H1 (cell line): ENCODE results near the gene GATD1. TPM values are rescaled to one million over a fixed set of nuclear protein-coding genes. Genes with fewer than 3 reads are reported as not detected.

Experiments used
- CTCF ChIA-PET: fragments of 300-600 bp; sonication (Branson Sonifier 250); formaldehyde crosslinking; loops from one replicate; lab custom pipeline; 2021; ENCODE audit not compliant: partially characterized antibody; lab: Charles Lee
- POLR2A ChIA-PET: fragments of 300-600 bp; sonication (Branson Sonifier 250); formaldehyde crosslinking; loops from one replicate; lab custom pipeline; 2021; ENCODE audit warnings: inconsistent platforms; ENCODE audit not compliant: partially characterized antibody; lab: Charles Lee
- DNase-seq, 2 experiments: peaks; one replicate each; pipeline versions ENCODE4 v3.0.0 to v3.0.0-alpha.2; 2010 to 2022; ENCODE audit warnings: low spot score in 2 of 2, low read depth in 1 of 2, mixed read lengths in 1 of 2
- FAIRE-seq: peaks from 2 replicates; lab custom pipeline; 2011; peaks lifted over from hg19 to GRCh38; lab: Jason Lieb, UNC
- H2AFZ ChIP-seq: 2 replicates; pipeline ENCODE4 v1.8.1; 2012; ENCODE audit warnings: low read length, inconsistent platforms
- H2AK5ac ChIP-seq: 2 replicates; pipeline ENCODE4 v1.6.1; 2013; ENCODE audit warnings: low read depth, low read length
- H2BK120ac ChIP-seq: replicated peaks from 2 replicates; pipeline ENCODE3; 2013; ENCODE audit warnings: low read depth, low read length, inconsistent platforms
- H2BK12ac ChIP-seq: 2 replicates; pipeline ENCODE4 v1.6.1; 2013; ENCODE audit warnings: low read depth, low read length
- H2BK15ac ChIP-seq: 2 replicates; pipeline ENCODE4 v1.6.1; 2013; ENCODE audit warnings: low read length
- H2BK20ac ChIP-seq: 2 replicates; pipeline ENCODE4 v1.6.1; 2013; ENCODE audit warnings: low read length
- H2BK5ac ChIP-seq: 2 replicates; pipeline ENCODE4 v1.6.1; 2013; ENCODE audit warnings: low read depth, low read length
- H3K14ac ChIP-seq: 2 replicates; pipeline ENCODE4 v1.6.1; 2013; ENCODE audit warnings: inconsistent platforms; ENCODE audit not compliant: insufficient read length
- H3K18ac ChIP-seq: 2 replicates; pipeline ENCODE4 v1.6.1; 2013; ENCODE audit warnings: low read length; ENCODE audit errors: extremely low read depth
- H3K23ac ChIP-seq: 2 replicates; pipeline ENCODE4 v1.6.1; 2013; ENCODE audit warnings: inconsistent platforms; ENCODE audit not compliant: insufficient read length
- H3K23me2 ChIP-seq: 2 replicates; pipeline ENCODE4 v1.6.1; 2013; ENCODE audit warnings: low read depth, low read length
- H3K27ac ChIP-seq: 2 replicates; pipeline ENCODE4 v1.6.1; 2011; ENCODE audit warnings: low read depth, low read length, inconsistent platforms
- H3K27me3 ChIP-seq, 4 experiments: replicated peaks in 1 of 4; 1 replicate in 1 of 4; 2 replicates in 3 of 4; pipeline versions ENCODE4 v1.6.1 to v1.8.1; 2011 to 2013; ENCODE audit warnings: low read length in 3 of 4, mild to moderate bottlenecking in 3 of 4, inconsistent platforms in 2 of 4, mixed read lengths in 2 of 4, moderate library complexity in 1 of 4; ENCODE audit not compliant: control insufficient read depth in 3 of 4, insufficient read depth in 3 of 4; ENCODE audit errors: extremely low read depth in 1 of 4
- H3K36me3 ChIP-seq, 4 experiments: 2 replicates each; pipeline versions ENCODE4 v1.6.1 to v1.8.1; 2011 to 2013; ENCODE audit warnings: mild to moderate bottlenecking in 4 of 4, low read length in 3 of 4, moderate library complexity in 2 of 4, control low read depth in 1 of 4, inconsistent platforms in 1 of 4; ENCODE audit not compliant: insufficient read depth in 4 of 4, control insufficient read depth in 2 of 4
- H3K4ac ChIP-seq: replicated peaks from 2 replicates; pipeline ENCODE3; 2013; ENCODE audit warnings: low read length, low read depth, mixed read lengths, inconsistent platforms; ENCODE audit not compliant: insufficient read length
- H3K4me1 ChIP-seq, 4 experiments: replicated peaks in 1 of 4; 1 replicate in 1 of 4; 2 replicates in 3 of 4; pipeline versions ENCODE4 v1.6.1 to v1.8.1; 2011 to 2013; ENCODE audit warnings: low read length in 3 of 4, inconsistent platforms in 2 of 4, mixed read lengths in 1 of 4; ENCODE audit not compliant: insufficient read depth in 4 of 4, control insufficient read depth in 3 of 4
- H3K4me2 ChIP-seq, 2 experiments: 2 replicates each; pipeline versions ENCODE4 v1.6.1 to v1.8.1; 2011 to 2013; ENCODE audit warnings: low read depth in 2 of 2, low read length in 2 of 2, control low read depth in 1 of 2, inconsistent platforms in 1 of 2, mild to moderate bottlenecking in 1 of 2; ENCODE audit not compliant: insufficient read depth in 1 of 2
- H3K4me3 ChIP-seq, 4 experiments: fragments of 200-600, 300-600 bp in 1 of 4; sonication (generic), shearing (Covaris generic), sonication (Bioruptor Twin) in 1 of 4; 2 replicates each; pipeline versions ENCODE4 v1.5.1 to v1.8.1; 2011 to 2016; ENCODE audit warnings: low read length in 4 of 4, low read depth in 3 of 4, control low read depth in 2 of 4, inconsistent platforms in 2 of 4, mild to moderate bottlenecking in 2 of 4, mixed read lengths in 1 of 4, moderate library complexity in 1 of 4; ENCODE audit not compliant: insufficient read depth in 2 of 4; ENCODE audit errors: extremely low read depth in 1 of 4
- H3K56ac ChIP-seq: replicated peaks from 2 replicates; pipeline ENCODE3; 2013; ENCODE audit warnings: low read depth, mild to moderate bottlenecking, mixed read lengths, low read length, inconsistent platforms; ENCODE audit not compliant: insufficient read length
- H3K79me1 ChIP-seq: 2 replicates; pipeline ENCODE4 v1.6.1; 2013; ENCODE audit warnings: low read depth, low read length, control low read depth
- H3K79me2 ChIP-seq, 2 experiments: 2 replicates each; pipeline versions ENCODE4 v1.6.1 to v1.8.1; 2012 to 2013; ENCODE audit warnings: low read length in 2 of 2, mild to moderate bottlenecking in 2 of 2, inconsistent platforms in 1 of 2; ENCODE audit not compliant: insufficient read depth in 2 of 2, control insufficient read depth in 1 of 2
- H3K9ac ChIP-seq, 4 experiments: replicated peaks in 1 of 4; 1 replicate in 1 of 4; 2 replicates in 3 of 4; pipeline versions ENCODE4 v1.6.1 to v1.8.1; 2011 to 2013; ENCODE audit warnings: low read depth in 3 of 4, low read length in 3 of 4, control low read depth in 2 of 4, mild to moderate bottlenecking in 2 of 4, moderate library complexity in 2 of 4, inconsistent platforms in 1 of 4; ENCODE audit errors: extremely low read depth in 1 of 4
- H3K9me3 ChIP-seq, 2 experiments: 2 replicates each; pipeline versions ENCODE4 v1.6.1 to v1.8.1; 2012 to 2013; ENCODE audit warnings: mild to moderate bottlenecking in 2 of 2, moderate library complexity in 2 of 2, control low read depth in 1 of 2, inconsistent platforms in 1 of 2, low read depth in 1 of 2, low read length in 1 of 2, mixed read lengths in 1 of 2; ENCODE audit not compliant: insufficient read depth in 2 of 2
- H4K20me1 ChIP-seq, 2 experiments: replicated peaks in 1 of 2; 2 replicates each; pipeline versions ENCODE3 to v1.8.1; 2011 to 2013; ENCODE audit warnings: inconsistent platforms in 2 of 2, low read length in 2 of 2, mild to moderate bottlenecking in 1 of 2; ENCODE audit not compliant: insufficient read depth in 2 of 2, control insufficient read depth in 1 of 2
- H4K5ac ChIP-seq: 2 replicates; pipeline ENCODE4 v1.6.1; 2013; ENCODE audit warnings: low read length, low read depth, mixed read lengths, inconsistent platforms; ENCODE audit not compliant: insufficient read length
- H4K8ac ChIP-seq: 2 replicates; pipeline ENCODE4 v1.8.0; 2013; ENCODE audit warnings: mild to moderate bottlenecking, moderate library complexity, low read length, inconsistent platforms; ENCODE audit not compliant: insufficient read depth; ENCODE audit errors: extremely low read depth
- H4K91ac ChIP-seq: replicated peaks from 2 replicates; pipeline ENCODE3; 2013; ENCODE audit warnings: low read length, mixed read lengths, inconsistent platforms; ENCODE audit not compliant: insufficient read length
- CBX8 ChIP-seq: fragments of 300-800, 300-1000 bp; sonication (generic); IDR thresholded peaks from 2 replicates; pipeline ENCODE4 v1.7.1; 2016; ENCODE audit warnings: low read depth, low read length, borderline replicate concordance
- EP300 ChIP-seq, 2 experiments: IDR thresholded peaks; 1 replicate in 1 of 2; 2 replicates in 1 of 2; pipeline ENCODE4 v1.6.1; 2011 to 2012; ENCODE audit warnings: low read depth in 2 of 2, low read length in 2 of 2, mild to moderate bottlenecking in 2 of 2, borderline replicate concordance in 1 of 2, inconsistent platforms in 1 of 2, moderate library complexity in 1 of 2
- JUND ChIP-seq: IDR thresholded peaks from 2 replicates; pipeline ENCODE4 v1.6.1; 2011; ENCODE audit warnings: mild to moderate bottlenecking, improper control_type of control experiment, low read length
- KDM5A ChIP-seq: fragments of 200-600 bp; IDR thresholded peaks from 2 replicates; pipeline ENCODE4 v1.7.1; 2012; ENCODE audit warnings: mild to moderate bottlenecking, low read length, inconsistent platforms, mixed read lengths
- PHF8 ChIP-seq: fragments of 200-600 bp; sonication (generic); conservative IDR thresholded peaks from 2 replicates; pipeline ENCODE4 v1.7.1; 2012; ENCODE audit warnings: low read depth, mild to moderate bottlenecking, inconsistent platforms, low read length, moderate library complexity
- POLR2A ChIP-seq, 2 experiments: IDR thresholded peaks; 1 replicate in 1 of 2; 2 replicates in 1 of 2; pipeline ENCODE4 v1.6.1; 2011; ENCODE audit warnings: low read depth in 2 of 2, low read length in 2 of 2, mild to moderate bottlenecking in 2 of 2; ENCODE audit errors: control extremely low read depth in 1 of 2
- RFX5 ChIP-seq: IDR thresholded peaks from 2 replicates; pipeline ENCODE4 v1.6.1; 2011; ENCODE audit warnings: low read depth, low read length, improper control_type of control experiment, borderline replicate concordance
- SUZ12 ChIP-seq: fragments of 200-600 bp; sonication (generic); IDR thresholded peaks from 2 replicates; pipeline ENCODE4 v1.6.1; 2012; ENCODE audit warnings: mild to moderate bottlenecking, inconsistent platforms, low read length, moderate library complexity, mixed read lengths
- WGBS, 2 experiments: shearing (Covaris generic) in 1 of 2; methylation state at CpG; one replicate each; pipeline versions ENCODE4 v1.1.6 to v1.1.7; 2013 to 2015; ENCODE audit warnings: low lambda C conversion rate in 2 of 2, mixed read lengths in 2 of 2, inconsistent platforms in 1 of 2, low coverage in 1 of 2, missing lambda C conversion rate in 1 of 2; ENCODE audit not compliant: insufficient replicate concordance in 2 of 2, insufficient coverage in 1 of 2, insufficient read length in 1 of 2; ENCODE audit errors: extremely low coverage in 1 of 2, missing lambda C conversion rate in 1 of 2; 5-methylcytosine and 5-hydroxymethylcytosine counted together
- polyA plus RNA-seq, 7 experiments: library from polyadenylated mRNA; depleted of rRNA in 3 of 7; stranded (reverse) in 5 of 7; unstranded in 2 of 7; fragments of >200 nt in 5 of 7; fragments of 200-250 nt in 2 of 7; gene quantifications; 1 replicate in 5 of 7; 2 replicates in 1 of 7; 4 replicates in 1 of 7; pipeline versions ENCODE4 v1.2.1 to v1.2.3, GENCODE V29; 2011 to 2013; ENCODE audit warnings: missing spikeins in 2 of 7, mixed read lengths in 2 of 7
- total RNA-seq: library from RNA; stranded (reverse); fragmentation: NEBNext Ultra II Directional; extraction: Animal tissue kit (Norgen Biotek cat#: 25700); gene quantifications from 2 replicates; pipeline ENCODE4 v1.2.1, GENCODE V29; 2021
- TF ChIP-seq, protein P1 (sequence below), 3 experiments: IDR thresholded peaks; 1 replicate in 2 of 3; 2 replicates in 1 of 3; pipeline versions ENCODE4 v1.5.1 to v1.6.1; 2011; ENCODE audit warnings: low read length in 3 of 3, mild to moderate bottlenecking in 3 of 3, inconsistent platforms in 2 of 3, low read depth in 1 of 3, moderate library complexity in 1 of 3; ENCODE audit not compliant: insufficient read depth in 1 of 3; ENCODE audit errors: control extremely low read depth in 1 of 3

Gene GATD1
- total and polyA plus RNA-seq, 2 of the 8 experiments (the other 6 are each of a cell fraction or from before 2014, with no cell fraction given), result 47.5 to 54.8 TPM

DNA sequence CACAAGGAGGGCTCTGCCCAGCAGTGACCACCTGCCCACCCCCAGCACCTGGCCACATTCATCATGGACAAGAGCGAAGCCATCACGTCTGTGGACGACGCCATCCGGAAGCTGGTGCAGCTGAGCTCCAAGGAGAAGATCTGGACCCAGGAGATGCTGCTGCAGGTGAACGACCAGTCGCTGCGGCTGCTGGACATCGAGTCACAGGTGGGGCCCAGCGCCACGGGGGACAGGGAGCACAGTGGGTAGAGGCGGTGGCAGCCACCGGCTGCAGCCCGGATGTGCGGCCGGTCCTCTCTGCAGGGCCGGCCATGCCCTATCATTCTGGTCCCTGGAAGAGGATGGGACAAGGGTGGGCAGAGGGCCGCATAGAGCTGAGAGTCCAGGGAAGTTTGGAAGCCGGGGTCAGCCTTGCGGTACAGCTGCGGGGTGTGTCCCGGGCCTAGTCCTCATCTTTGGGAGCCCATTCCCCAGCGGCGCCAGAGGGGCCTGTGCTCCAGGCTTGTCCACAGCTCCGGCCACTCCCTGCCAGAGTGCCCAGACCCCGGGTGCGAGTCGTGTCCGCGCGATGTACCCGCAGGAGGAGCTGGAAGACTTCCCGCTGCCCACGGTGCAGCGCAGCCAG lies 57.2 kb downstream of the GATD1 start:
- Histone ChIP-seq H4K8ac (no peak overlapping the region), H2BK5ac (peak overlapping the region; percentile 49; the same call in 1 of the 2 replicates), H3K9me3 (no peaks in the 10 kb centered on the region), H3K4me2 (peak overlapping the region; percentile 25 to 79; a peak in 3 of 4 replicates), H2AFZ (no peak overlapping the region), H3K23me2 (peaks cover 2% of the 10 kb centered on the region; the same call in 1 of the 2 replicates), H3K27ac (no peak overlapping the region), H3K4me1 (peaks cover 0 to 7% (median 5%) of the 10 kb centered on the region in 4 experiments; a peak in 5 of 7 replicates), H2BK120ac (no peak overlapping the region), H3K23ac (no peak overlapping the region), H3K36me3 (no peaks in the 10 kb centered on the region), H3K4ac (peak overlapping the region; percentile 84), H3K79me1 (no peaks in the 10 kb centered on the region), H2AK5ac (peak overlapping the region; percentile 65; the same call in 1 of the 2 replicates), H4K20me1 (no peaks in the 10 kb centered on the region), H3K4me3 (peak overlapping the region in 3 of 4 experiments; percentile 19 to 49 (median 36); a peak in 5 of 8 replicates), H2BK20ac (no peak overlapping the region), H3K79me2 (no peaks in the 10 kb centered on the region), H3K56ac (no peak overlapping the region), H3K9ac (no peak overlapping the region), H2BK12ac (peak overlapping the region; percentile 63; the same call in 1 of the 2 replicates), H4K91ac (no peak overlapping the region), H2BK15ac (peak overlapping the region; percentile 10; the same call in 1 of the 2 replicates), H3K14ac (no peak overlapping the region), H3K27me3 (peaks cover 0 to 8% (median 8%) of the 10 kb centered on the region in 4 experiments; a peak in 4 of 7 replicates), H4K5ac (no peak overlapping the region), H3K18ac (peak overlapping the region; percentile 51)
- POLR2A ChIA-PET, result interaction anchor here (0.6 to 3.5 kb wide), 9 partner anchors 17 to 185 kb away, joined by 3 to 25 read pairs (median 3); partner anchors contain the start of genes DRD4, HRAS and TALDO1
- CTCF ChIA-PET, result interaction anchor here (0.5 to 15.4 kb wide), 12 partner anchors 8 to 200 kb away, joined by 3 to 395 read pairs (median 3); partner anchors contain the start of genes EPS8L2, TALDO1 and TMEM80
- no peak for DNase-seq
- WGBS, 2 experiments, result 82% methylated on average over 28 of the region's 35 CpGs; no CpG with 5 or more reads in 1 of the 2 experiments
- no peak for FAIRE-seq
- no peak for TF ChIP-seq CBX8
- no peak for TF ChIP-seq SUZ12
- TF ChIP-seq RFX5, result no peak
- TF ChIP-seq KDM5A, result no peak
- TF ChIP-seq POLR2A (IDR thresholded peaks at IDR 0.05; ENCODE audit: control extremely low read depth in 1 of 2, low read depth in 2 of 2, low read length in 2 of 2), result no peak
- no peak for TF ChIP-seq JUND
- TF ChIP-seq PHF8, result no peak
- TF ChIP-seq, protein P1, sequence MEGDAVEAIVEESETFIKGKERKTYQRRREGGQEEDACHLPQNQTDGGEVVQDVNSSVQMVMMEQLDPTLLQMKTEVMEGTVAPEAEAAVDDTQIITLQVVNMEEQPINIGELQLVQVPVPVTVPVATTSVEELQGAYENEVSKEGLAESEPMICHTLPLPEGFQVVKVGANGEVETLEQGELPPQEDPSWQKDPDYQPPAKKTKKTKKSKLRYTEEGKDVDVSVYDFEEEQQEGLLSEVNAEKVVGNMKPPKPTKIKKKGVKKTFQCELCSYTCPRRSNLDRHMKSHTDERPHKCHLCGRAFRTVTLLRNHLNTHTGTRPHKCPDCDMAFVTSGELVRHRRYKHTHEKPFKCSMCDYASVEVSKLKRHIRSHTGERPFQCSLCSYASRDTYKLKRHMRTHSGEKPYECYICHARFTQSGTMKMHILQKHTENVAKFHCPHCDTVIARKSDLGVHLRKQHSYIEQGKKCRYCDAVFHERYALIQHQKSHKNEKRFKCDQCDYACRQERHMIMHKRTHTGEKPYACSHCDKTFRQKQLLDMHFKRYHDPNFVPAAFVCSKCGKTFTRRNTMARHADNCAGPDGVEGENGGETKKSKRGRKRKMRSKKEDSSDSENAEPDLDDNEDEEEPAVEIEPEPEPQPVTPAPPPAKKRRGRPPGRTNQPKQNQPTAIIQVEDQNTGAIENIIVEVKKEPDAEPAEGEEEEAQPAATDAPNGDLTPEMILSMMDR (IDR thresholded peaks at IDR 0.05; ENCODE audit: control extremely low read depth in 1 of 3, insufficient read depth in 1 of 3, low read depth in 1 of 3, low read length in 3 of 3), result no peak
- TF ChIP-seq EP300 (IDR thresholded peaks at IDR 0.05; ENCODE audit: borderline replicate concordance in 1 of 2, low read depth in 2 of 2, low read length in 2 of 2), result no peak
